Hepatic stellate cell (primary cell): Measurements from ENCODE around the gene PHF11.
"Not testable (repeated sequence)": the region's sequence is repeated elsewhere in the genome, so short reads cannot be mapped to it uniquely, and the experiment has no call there.

Source experiments
- DNase-seq: peaks from one replicate; pipeline ENCODE4 v3.0.0; 2011; ENCODE audit warnings: low spot score

PHF11 gene

DNA sequence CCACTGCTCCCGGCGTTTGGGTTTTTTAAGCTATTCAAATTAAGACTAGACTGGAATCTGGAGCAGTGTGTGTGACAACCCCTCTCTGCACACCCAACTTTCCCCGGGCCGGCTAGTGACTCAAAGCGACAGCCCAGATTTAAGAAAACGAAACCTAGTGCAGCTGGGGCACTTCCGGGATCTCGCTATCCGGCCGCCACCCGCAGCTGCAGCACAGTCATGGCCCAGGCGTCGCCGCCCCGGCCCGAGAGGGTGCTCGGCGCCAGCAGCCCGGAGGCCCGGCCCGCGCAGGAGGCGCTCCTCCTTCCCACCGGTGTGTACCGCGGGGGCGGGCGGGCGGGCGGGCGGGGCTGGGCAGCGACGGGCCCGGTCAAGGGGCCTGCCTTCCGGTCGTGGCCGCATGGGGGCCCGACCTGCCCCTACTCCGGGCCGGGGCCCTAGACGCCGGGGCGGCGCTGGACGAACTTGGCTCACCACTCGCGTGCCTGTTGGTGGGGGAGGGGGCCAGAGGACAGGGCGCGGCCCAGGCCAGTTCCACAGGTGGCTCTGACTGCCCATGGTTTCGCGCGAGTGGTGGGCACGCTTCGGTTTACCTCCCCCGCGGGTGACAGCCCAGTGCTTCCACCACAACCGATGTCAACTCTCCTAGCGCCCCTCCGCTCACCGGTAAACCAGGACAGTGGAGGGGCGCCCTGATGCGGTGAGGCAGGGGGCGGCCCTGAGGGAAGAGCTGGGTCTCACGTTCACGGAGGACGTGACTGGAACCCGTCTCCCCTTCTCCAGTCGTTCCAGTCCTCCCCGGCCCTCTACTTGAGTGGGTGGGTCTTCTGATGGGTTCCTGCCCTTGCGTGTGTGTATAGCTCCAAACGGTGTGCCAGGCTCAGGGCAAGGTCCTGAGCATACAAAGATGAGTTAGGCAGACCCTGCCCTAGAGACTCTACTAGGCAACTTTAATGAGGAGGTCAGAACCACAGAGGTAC, at the start of gene PHF11:
Gene PHF11 (plus strand): TSS at position 171 of the 980 bp plus-strand sequence. CDS start 49 bp downstream, at position 220.
- DNase-seq: peak; percentile 79

DNA sequence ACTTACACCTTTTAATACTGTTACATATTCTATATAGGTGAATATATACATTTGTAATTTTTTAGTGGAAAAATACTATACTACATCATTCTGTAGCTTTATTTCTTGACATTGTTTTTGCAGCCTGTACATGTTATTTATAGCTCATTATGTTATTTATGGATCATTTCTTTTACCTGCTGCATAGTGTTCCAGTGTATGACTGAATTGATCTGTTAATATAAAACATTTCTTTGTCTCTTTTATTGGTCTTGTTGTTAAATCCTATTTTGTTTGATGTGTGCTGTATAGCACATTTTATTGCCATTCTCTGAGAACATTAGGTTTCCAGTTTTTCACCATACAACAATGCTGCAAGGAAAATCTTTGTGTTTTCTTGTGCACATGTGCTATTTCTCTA, 49.3 kb upstream of the PHF11 start:
- DNase-seq: no peak

DNA sequence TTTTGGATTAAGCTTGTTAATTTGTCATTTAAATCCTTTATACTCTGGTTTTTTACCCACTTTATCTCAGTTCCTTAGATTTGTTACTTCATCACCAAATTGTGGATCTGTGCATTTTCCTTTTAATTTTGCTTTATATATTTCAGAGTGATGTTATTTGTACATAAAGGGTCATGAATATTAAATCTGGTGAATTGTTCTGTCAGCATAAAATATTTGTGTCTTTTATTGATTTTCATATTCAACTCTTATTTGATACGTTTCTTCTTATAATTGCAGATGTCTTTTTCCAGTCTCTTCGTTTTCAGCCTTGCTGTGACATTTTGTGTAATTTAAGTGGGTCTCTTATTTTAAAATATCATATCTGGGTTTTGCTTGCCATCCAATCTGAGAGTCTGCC, 47.0 kb upstream of the PHF11 start:
- no peak for DNase-seq

DNA sequence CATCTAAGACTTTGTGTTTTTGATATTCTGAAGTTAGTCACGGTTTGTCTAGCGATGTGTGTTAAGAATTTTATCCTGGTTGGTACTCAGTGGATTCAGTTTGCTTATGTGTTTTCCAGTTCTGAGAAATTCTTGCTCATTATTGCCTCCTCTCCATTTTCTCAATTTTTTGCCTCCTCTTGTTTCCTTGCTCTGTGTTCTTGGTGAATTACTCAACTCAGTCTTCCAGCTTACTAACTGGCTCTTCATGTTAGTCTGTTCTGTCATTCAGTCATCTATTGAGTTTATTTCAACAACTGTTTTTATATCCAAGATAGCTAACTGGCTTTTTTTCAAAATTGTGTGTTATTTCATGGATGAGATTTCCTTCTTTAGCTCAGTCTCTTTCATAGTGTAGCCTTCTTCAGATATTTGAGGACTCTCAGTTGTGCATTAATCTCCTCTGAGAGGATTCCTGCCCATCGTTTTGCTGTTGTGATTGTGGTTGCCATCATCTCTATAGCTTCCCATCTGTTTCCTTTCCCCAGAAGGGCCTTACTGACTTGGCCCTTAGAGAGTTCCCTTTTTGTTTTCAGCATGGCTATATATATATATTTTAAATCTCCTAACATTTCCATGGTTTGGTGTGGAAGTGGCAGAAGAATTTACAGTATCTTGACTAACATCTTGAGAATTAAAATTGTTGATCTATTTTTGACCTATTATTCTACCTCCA, 45.5 kb upstream of the PHF11 start:
- no peak for DNase-seq

DNA sequence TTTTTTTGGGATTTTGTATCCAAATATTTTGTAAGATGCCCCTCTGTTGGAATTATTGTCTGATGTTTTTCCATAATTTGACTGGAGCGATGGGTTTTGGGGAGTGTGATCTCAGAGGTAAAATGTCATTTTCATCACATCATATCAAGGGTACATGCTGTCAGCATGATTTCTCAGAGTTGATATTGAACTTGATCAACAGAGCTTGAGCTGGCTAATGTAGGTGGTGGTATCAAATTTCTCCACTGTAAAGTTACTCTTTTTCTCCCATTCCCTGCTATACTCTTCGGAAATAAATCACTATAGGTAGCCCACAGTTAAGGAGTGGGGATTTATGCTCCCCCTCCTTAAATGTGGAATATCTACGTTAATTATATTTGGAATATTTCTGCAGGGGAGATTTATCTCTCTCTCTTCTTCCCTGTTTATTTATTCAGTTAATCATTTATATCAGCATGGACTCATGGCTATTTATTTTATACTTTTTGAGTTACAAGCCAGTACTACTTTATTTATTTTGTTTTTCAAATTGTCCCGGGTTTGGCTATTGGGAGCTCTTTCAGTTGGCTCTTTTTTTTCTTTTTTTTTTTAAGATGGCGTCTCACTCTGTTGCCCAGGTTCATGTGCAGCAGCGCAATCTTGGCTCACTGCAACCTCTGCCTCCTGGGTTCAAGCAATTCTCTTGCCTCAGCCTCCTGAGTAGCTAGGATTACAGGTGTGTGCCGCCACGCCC, 42.9 kb upstream of the PHF11 start:
- no peak for DNase-seq

DNA sequence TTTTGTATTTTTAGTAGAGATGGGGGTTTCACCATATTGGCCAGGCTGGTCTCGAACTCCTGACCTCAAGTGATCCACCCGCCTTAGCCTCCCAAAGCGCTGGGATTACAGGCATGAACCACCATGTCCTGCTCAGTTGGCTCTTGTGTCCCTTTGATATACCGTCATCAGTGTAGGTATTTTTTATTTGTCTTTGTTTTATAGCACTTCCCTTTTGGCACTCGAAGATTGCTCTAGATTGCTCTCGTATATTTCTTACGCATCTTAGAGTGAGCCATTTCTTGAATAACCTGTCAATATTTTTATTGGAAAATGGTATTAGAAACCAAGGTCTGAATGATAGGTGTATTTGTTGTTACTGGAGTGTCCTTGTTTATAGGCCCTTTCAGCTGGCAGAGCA, 42.3 kb upstream of the PHF11 start:
- no peak for DNase-seq

DNA sequence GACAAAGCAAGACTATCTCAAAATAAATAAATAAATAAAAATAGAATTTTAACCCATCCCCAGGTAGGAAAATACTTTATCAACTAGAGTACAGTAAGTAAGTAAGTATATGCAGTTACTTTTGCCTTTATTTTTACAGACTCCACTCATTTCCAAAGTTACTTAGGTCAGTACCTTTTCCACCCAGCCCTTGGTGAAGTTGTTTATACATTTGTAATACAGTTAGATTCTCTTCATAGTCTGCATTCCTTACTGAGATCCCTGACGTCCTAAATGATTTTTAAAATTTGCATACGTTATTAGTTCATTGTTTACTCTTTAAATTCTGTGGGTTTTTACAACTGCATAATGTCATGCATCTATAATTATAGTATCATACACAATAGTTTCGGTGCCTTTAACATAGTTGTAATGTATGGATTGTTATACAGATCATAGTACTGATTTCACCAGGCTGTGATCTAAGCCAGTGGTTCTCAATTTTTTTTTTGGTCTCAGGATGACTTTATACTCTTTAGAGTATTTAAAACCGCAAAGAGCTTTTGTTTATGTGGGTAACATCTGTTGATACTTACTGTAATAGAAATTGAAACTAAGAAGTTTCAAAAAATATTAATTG, 41.3 kb upstream of the PHF11 start:
- DNase-seq: peak; percentile 17

DNA sequence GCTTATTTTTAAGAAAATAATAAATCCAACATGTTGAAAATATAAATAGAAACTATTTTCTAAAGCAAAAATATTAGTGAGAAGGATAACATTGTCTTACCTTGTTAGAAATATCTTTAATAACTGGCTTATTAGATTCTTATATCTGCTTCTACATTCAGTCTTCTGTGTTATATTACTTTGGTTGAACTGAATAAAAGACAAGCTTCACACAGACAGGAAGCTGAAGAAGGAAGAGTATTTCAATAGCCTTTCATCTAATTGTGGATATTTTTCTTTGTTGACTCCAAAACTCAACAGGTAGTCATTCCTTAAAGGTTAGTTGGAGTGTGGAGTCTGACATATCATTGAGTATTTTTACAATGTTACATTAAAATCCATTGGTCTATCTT, 40.8 kb upstream of the PHF11 start:
- no peak for DNase-seq

DNA sequence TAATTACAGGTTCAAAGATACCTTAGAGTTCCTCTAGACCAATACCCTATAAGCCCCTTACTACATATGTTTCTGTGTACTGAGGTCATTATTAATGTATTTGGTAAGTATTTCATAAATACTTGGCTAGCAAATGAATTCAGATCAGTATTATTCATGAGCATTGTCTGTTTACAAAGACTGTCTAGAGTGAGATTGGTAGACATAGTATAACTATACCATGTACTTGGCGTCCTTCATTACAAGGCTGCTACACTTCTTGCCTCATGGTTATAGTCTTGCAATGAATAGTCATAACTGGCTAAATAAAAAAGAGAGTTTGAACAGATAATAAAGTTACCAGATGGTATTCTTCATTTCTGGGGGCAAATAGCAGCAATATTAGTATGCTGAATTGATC, 39.6 kb upstream of the PHF11 start:
- DNase-seq: no peak

DNA sequence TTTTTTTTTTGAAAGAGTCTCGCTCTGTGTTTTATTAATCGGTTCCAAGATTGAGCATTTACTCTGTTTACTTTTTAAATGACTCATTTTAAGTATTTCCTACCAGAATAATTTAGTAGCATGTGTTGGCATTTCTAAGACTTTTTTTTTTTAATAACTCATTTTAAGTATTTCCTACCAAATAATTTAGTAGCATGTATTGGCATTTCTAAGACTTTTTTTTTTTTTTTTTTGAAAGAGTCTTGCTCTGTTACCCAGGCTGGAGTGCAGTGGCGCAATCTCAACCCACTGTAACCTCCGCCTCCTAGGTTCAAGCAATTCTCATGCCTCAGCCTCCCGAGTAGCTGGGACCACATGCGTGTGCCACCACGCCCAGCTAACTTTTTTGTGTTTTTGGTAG, 38.5 kb upstream of the PHF11 start:
- no peak for DNase-seq

DNA sequence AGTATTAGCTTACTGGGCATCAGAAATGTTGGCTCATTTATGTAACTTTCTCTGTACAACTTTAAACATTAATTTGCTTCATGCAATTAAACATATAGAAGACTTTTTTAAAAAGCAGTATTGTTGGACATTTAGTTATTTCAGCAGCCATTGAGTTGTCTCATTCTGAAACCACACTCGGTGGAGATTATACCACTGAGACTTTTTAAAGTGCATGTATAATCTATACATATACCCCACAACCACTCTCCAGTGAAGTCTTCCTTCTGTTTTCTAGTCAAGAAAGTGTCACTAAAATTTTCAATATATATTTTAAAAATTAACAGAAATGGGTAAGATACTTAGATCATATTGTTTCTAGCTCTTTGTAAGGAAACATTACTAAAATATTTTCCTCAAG, 36.2 kb upstream of the PHF11 start:
- no peak for DNase-seq

DNA sequence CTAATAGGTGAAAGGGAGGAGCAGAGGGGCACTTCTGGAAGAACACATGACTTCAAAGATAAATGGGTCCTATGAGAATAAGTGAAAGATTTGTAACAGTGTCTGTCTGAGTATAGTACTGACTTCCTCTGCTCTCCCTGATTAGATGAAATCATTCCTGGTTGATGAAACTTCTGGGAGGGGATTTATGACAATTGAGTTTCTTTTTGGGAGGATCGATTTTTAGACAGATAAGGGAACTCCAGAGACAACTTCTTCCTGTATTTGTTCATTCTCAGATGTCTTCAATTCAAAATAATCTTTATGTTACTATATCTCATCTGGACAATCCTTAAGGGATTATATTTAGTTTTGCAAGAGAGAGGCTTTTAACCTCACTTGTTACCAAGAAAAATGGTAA, 31.7 kb upstream of the PHF11 start:
- no peak for DNase-seq

DNA sequence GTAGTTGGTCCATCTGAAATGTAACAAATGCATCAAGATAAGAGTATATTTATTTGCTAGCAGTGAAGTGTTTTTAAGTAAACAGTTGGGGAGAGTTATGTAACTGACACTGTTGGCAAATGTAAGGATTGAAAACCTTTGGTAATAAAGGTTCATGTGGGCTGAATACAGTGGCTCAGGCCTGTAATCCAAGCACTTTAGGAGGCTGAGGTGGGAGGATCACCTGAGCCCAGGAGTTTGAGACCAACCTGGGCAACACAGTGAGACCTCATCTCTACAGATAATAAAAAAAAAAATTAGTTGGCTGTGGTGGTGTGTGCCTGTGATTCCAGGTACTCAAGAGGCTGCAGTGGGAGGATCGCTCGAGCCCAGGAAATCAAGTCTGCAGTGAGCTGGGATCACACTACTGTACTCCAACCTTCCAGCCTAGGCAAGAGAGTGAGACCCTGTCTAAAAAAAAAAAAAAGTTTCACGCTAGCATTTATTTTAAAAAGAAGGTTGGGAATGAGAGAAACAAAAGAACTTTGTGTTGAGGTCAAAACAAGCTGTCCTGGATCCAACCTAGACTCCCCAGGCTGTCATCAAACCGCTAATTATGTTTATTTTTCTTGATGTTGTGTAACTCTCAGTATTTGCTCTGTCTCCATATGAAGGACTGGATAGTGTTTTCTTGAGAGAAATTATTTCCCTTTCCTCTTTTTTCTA, 31.0 kb upstream of the PHF11 start:
- no peak for DNase-seq

DNA sequence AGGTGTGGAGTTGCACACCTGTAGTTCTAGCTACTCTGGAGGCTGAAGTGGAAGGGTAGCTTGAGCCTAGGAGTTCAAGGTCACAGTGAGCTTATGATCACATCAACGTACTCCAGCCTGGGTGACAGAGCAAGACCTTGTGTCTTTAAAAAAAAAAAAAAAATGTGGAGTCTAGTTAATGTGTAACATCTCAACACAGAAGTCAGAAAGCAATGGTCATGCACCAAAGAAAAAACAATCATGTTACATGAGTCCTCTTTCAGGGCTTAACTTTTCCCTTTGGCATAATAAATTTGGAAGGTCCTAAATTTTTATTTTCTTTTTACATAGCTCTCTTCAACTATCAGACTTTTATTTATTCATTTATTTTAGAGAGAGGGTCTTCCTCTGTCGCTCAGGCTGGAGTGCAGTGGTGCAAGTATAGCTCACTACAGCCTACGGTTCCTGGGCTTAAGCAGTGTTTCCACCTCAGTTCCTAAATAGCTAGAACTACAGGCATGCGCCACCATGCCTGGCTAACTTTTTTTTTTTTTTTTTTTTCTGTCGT, 29.4 kb upstream of the PHF11 start:
- no peak for DNase-seq

DNA sequence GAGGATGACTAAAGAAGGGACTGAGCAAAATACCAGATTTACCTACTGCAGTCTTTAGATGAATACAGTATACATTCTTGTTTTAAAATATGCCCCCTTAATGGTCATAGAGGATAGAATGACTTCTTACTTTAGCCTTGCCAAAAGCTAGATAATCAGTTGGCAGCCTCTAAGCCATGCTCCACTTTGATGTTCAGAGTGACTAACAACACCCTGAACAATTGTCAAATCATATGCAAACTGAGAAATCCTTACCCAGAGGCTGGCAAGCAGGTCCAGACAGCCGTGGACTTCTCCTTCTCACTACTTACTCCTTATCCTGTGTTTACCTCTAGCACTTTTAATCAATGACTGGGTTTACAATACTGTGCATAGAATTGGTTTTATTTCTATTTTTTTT, 23.6 kb upstream of the PHF11 start:
- no peak for DNase-seq

DNA sequence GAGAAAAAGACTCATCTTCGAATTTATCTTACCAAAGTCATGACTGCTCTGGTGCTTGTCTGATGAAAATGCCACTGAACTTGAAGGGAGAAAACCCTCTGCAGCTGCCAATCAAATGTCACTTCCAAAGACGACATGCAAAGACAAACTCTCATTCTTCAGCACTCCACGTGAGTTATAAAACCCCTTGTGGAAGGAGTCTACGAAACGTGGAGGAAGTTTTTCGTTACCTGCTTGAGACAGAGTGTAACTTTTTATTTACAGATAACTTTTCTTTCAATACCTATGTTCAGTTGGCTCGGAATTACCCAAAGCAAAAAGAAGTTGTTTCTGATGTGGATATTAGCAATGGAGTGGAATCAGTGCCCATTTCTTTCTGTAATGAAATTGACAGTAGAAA, 19.2 kb upstream of the PHF11 start:
- DNase-seq: no peak

DNA sequence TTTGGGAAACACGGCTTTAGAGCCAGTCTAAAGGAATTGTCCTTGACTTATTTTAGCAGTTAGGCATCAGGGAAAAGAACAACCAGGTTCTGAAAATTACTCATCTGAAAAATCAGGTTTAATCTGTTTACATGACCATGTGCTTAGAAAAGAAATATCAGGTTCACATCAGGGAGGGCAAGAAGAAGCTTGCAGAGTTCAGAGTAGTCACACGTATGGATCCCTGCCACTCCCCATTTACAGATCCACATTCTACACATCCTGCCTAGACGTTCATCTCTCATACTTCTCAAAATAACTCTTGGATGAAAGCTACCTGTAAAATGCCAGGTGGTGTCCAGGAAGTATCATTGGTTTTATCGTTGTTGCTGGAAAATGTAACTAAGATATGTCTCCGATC, 14.0 kb upstream of the PHF11 start:
- DNase-seq: no peak

DNA sequence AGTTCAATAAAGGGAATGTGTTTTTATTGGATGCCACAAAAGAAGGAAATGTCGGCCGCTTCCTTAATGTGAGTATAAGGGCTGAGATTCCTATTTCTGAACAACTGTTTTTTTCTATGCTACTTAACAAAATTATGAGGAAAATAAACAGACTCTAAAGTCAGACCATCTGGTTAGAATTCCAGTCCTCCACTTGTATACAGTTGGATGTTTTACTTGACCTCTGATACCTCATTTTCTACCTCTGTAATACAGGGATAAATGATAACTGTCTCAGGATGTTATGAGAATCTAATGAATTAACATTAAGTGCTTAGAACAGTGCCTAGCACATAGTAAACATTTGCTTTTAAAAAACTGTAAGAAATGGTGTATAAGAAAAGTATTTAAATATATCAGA, 7.2 kb upstream of the PHF11 start:
- no peak for DNase-seq

DNA sequence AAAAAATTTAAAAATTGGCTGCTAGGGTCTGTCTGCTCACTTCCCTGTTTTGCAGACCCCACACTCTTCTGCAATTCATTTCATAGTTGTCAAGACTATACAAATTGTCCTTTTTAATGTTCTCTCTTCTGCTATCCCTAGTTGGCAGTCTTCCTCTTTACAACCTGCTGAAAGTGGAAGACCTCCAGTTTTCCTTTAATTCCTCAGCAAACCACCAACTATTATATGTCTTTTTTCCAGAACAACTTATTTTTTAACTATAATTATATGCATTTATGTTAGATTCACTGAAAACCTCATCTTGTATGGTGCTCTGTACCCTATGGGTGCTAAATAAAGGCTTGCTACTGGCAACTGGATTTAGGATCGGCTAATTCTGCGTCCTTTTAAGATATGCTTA, 1.1 kb upstream of the PHF11 start:
- no peak for DNase-seq

DNA sequence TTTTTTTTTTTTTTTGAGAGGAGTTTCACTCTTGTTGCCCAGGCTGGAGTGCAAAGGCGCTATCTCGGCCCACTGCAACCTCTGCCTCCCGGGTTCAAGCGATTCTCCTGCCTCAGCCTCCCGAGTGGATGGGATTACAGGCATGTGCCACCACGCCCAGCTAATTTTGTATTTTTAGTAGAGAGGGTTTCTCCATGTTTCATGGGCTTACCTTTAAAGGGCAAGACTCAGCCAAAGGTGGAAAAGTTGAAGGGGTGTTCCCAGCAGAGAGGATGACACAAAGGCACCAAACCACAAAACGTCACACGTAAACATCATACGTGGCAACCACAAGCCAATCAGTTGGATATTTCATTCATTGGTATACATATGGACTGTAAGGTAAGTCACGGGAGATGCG, 1.1 kb downstream of the PHF11 start:
- DNase-seq: not testable (repeated sequence)

DNA sequence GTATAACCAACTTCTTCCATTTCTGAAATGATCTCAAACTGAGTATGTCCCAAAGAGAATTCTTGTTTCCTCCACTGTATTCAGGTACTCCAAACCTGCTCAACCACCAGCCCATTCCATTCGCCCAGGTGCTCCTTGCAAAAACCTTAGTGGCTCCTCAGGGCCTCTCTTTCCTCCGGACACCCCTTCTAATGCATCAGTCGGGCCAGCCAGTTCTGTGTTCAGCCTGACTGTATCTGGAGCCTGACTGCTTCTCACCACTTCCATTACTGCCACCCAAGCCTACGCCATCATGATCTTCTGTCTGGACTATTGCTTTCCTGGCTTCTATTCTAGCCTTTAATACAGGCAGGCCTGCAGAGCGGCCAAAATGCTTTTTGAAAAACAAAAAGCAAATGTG, 1.5 kb downstream of the PHF11 start:
- no peak for DNase-seq
